OCI-LY3 (cell line): ENCODE data around the gene PLA1A.

Experiments
- CTCF ChIP-seq: fragments of 200-600, 300-600 bp; sonication (generic); IDR thresholded peaks from 2 replicates; pipeline ENCODE4 v1.5.1; 2014; ENCODE audit warnings: antibody characterized with exemption, low read length, low read depth
- EZH2phosphoT487 ChIP-seq: fragments of 200-600 bp; shearing (Covaris generic); IDR thresholded peaks from 2 replicates; pipeline ENCODE4 v1.6.1; 2018; ENCODE audit warnings: antibody characterized with exemption, mixed run types, low read depth

- TF ChIP-seq CTCF = no peak
- TF ChIP-seq EZH2phosphoT487 = no peak
Measured at GRCh38 chr3:119571230-119571629, 26.5 kb upstream of the PLA1A start.
